Lower leg skin (tissue), 3 donors: ENCODE measurements around the gene FAM32A.

Experiments used
- CTCF ChIP-seq, 3 donors: fragments of 450-650 bp; IDR thresholded peaks; one replicate each; pipeline ENCODE4 v1.5.1; 2016; ENCODE audit warnings: antibody characterized with exemption in 3 of 3, mild to moderate bottlenecking in 3 of 3, moderate library complexity in 2 of 3
- POLR2A ChIP-seq, 2 donors: fragments of 450-650 bp; IDR thresholded peaks; one replicate each; pipeline ENCODE4 v1.6.1; 2016 to 2017; ENCODE audit warnings: antibody characterized with exemption in 2 of 2, mild to moderate bottlenecking in 1 of 2, moderate library complexity in 1 of 2

GRCh38 chr19:16206637-16207036, 21.4 kb downstream of the FAM32A start:
- no peak for TF ChIP-seq CTCF (IDR thresholded peaks at IDR 0.05)
- no peak for TF ChIP-seq POLR2A (IDR thresholded peaks at IDR 0.05)
